ENCODE results near the gene SLC39A6.

SLC39A6 gene

DNA sequence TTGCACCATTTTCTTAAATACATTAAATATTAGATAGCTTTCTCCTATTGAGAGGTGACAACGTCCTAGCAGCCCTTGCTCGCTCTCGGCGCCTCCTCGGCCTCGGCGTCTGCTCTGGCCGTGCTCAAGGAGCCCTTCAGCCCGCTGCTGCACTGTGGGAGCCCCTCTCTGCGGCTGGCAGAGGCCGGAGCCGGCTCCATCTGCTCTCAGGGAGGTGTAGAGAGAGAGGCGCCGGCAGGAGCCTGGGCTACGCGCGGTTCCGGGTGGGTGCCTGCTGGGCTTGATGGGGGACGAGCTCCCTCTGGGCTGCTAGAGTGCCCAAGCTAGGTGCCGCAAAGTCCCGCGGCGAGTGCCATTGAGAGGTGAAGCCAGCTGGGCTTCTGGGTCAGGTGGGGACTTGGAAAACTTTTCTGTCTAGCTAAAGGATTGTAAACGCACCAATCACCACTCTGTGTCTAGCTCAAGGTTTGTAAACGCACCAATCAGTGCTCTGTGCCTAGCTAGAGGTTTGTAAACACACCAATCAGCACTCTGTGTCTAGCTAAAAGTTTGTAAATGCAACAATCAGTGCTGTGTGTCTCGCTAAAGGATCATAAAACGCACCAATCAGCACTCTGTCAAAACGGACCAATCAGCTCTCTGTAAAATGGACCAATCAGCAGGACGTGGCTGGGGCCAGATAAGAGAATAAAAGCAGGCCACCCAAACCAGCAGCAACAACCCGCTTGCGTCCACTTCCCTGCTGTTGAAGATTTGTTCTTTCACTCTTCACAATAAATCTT, 64.9 kb downstream of the SLC39A6 start:
- DNase-seq (ENCODE audit: low read depth in 2 of 2), result no peak

DNA sequence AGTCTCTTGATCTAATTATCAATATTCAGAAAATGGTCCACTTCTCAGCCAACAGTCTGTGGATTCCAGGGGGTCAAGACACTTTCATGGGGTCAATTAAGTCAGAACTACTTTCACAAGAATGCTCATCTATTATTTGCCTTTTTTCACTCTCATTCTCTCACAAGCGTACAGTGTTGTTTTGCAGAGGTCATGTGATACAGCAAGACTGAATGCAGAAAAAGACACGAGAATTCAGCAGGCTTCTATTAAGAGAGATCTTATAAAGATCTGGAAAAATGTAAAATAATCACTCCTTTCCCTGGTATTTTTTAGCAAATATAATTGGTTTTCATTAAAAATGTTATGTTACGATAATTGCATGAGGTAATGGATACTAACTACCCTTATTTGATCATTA, 70.5 kb downstream of the SLC39A6 start:
- no peak for DNase-seq (ENCODE audit: low read depth in 2 of 2)
